ENCODE results near the gene RAPGEF6.

RAPGEF6 gene

DNA sequence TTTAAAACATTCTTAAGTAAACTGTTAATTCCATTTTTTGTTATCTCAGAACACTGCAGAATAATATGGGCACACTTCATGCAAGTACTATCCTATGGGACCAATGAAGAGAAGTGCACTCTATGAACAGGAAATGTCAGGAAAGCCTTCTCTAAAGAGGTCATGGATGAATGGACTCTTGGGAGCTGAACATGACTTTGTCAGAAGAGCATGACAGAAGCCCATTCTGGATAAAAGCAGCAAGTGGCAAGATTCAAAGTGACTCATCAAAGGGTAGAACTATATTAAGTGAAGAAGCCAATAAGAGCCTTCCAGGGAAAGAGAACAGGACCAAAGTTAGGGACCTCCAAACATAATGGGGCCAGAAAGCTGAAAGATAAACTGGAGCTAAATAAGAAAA lies 94.0 kb downstream of the RAPGEF6 start:
- no peak for DNase-seq

DNA sequence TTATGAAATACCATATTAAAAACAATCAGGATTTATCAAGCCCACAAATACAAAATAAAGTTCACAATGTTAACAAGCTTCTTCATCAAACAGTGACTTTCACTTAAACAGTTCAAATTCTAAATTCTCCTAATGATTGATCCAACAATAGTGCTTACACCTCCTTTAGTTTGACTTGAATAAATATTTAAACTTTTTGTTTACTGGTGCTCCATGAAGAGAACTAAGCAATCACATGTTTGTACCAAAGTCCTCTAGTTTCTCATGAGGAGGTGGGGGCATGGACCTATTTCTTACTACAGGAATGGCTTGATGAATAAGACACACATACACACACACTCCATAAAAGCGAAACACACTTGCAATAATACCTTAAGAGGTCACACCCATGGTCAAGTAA lies 95.8 kb downstream of the RAPGEF6 start:
- DNase-seq, result no peak

GRCh38 chr5:131538177-131538593 lies 96.8 kb downstream of the RAPGEF6 start:
- peak; percentile 81 for DNase-seq

DNA sequence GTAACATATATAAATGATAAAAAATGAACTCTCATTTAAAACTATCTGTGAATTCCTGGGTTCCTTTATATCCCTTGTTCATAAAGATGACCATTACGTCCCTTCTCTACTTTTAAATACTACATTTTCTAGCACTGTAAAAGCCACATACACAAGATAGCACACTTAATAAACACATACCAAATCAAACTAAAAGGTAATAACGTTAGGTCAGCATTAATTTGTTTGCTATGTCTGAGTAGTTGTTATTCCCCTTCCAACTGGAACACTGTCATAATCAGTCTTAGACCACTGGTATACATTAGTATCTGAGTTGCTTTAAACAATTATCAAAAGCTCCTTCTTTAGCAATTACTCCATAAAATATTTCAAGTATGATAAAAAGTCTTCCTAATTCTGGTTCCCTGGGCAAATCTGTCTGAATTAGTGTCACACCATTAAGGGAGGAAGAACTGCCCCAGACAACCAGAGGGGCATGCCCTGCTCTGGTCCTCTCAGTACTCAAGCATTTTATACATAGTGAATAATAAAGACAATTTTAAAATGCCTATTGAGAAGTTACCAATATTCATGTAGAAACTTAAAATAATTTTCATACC lies 98.1 kb downstream of the RAPGEF6 start:
- no peak for DNase-seq

DNA sequence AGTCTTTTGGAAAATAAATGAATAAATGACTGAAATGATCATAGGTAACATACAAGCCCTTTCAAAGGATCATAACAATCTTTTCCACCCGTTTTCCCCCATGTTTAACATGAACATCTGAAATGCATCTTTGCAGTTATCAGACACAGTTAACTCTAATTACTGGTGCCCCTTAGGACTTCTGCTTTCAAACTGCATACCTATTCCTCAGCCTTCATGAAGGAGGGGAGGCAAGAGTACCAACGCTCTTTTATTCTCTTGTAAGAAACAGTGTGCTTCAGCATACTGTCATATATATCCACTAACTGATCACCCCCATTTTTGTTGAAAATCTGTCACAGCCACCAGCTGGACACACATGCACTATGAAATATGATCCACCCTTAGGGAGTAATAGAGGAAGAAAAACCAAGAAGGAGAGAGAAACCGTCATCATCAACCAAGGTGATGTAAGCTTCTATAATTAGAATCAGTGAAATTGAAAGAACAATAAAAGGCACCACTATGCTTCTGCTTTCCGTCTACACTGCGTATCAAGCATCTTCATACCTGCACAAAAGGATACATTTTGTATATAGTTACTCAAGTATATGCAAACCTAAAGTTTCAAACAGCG lies 98.7 kb downstream of the RAPGEF6 start:
- peak; percentile 82 for DNase-seq

DNA sequence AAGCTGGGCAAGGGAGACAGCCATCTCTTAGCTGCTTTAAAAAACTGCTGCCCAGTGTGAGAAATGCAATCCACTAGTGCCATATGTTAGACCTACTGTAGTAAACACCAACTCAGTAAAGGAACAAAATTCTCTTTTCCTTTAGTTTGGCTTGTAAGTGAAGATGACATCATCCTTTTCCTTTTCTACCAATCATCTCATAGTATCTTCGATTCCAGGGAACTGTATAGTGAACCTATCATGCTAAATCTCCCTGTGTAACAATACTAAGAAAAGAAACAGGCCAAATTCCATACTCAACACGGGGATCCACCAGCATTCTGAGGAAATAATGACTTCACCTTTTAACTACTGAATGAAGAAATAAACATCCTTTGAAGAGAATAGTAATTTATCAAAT lies 100.1 kb downstream of the RAPGEF6 start:
- DNase-seq, result no peak

GRCh38 chr5:131533836-131534235 lies 101.2 kb downstream of the RAPGEF6 start:
- no peak for DNase-seq

DNA sequence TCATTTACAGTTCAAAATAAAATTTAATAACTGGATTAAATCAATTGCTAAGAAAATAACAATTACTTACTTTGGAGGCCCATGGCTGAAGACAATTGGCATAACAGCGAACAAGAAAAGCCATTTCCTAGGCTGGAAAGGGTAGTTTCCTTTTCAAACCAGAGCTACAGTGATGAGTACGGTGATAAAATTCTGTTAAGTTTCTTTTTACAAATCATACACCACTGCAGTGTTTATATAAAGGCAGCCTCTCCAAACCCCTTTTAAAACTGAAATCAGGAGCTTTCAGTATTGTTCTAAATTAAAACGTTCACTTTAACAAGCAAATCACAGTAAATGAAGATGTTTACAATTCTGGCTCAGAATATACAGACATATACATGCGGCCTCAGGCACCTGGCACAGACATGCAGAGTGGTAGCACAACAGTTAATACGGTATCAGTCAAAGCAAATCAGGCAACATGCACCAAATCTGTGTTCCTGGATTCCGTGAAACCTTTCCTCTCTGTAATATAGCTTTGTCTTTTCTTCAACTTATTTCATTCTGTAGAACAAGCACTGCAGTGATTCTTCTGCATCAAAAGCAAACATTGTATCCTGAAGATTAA lies 102.9 kb downstream of the RAPGEF6 start:
- DNase-seq, result no peak

DNA sequence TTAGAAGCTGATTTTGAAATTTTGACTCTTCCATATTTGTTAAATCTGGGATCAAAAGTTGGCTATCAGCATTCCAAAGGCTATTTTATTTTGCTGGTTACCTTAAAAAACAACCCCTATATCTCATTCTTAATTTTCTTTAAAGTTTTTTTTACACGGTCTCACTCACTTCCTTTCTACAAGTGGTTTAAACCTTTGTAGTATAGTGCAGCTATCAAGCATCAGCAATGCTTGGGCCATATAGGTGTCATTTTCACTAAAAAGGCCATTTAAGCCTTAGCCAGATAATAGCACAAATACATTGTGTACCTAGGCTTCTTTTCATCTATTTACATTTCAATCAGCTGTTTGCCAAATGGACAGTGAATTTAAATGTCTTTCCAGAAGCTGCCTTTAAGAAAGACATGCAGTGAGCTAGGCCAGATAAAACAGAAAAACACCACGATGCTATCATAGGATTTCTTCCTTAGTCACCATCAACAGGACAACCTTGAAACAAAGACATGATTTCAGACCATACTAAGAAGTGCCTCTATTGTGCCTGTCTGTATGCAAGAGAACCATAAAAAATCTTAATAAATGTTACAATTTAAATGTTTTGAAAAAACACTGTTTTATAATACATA lies 104.2 kb downstream of the RAPGEF6 start:
- DNase-seq, result no peak

- DNase-seq, result no peak
Observed at GRCh38 chr5:131528682-131529081, 106.3 kb downstream of the RAPGEF6 start.

GRCh38 chr5:131525805-131526204 lies 109.2 kb downstream of the RAPGEF6 start:
- peak; percentile 58 for DNase-seq

- no peak for DNase-seq
Observed at GRCh38 chr5:131524431-131524830, 110.6 kb downstream of the RAPGEF6 start.

GRCh38 chr5:131523500-131524185 lies 111.4 kb downstream of the RAPGEF6 start:
- DNase-seq, result no peak

DNA sequence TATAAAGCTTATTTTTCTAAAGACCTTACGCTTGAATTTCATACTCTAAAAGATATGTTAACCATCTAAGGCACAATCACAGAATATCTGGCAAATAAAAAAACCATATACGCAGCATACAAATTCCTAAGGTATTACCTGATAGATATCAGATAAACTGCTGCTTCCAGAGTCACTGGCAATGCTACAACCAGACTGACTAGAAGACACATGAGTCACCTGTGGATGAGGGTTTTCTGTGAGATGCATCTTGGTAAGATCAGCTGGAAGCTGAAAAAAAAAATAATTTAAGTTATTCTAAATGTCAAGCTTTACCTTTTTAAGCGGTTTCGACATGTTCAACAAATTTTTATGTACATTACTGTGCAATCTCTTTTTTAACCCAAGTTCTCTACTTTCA lies 113.8 kb downstream of the RAPGEF6 start:
- DNase-seq, result no peak

GRCh38 chr5:131515348-131515747 lies 119.7 kb downstream of the RAPGEF6 start:
- DNase-seq, result no peak

GRCh38 chr5:131514316-131515283 lies 120.4 kb downstream of the RAPGEF6 start:
- DNase-seq, result no peak

GRCh38 chr5:131513780-131514179 lies 121.2 kb downstream of the RAPGEF6 start:
- no peak for DNase-seq

GRCh38 chr5:131511934-131512333 lies 123.1 kb downstream of the RAPGEF6 start:
- no peak for DNase-seq

DNA sequence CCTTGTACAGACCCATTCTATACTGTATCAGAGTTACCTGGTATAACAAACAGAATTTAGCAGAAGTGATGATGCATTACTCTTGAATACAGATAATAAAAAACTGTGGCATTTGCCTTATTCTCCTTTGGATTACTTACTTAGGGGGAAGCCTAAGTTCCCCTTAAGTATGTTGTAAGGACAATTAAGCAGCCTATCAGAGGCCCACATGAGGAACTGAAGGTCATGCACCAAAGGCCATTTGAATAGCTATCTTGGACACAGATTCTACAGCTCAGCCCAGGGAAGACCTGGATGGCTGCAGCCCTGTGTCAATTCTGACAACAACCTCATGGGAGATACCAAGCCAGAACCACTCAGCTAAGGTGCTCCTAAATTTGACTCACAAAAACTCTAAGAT lies 125.2 kb downstream of the RAPGEF6 start:
- peak; percentile 37 for DNase-seq

- DNase-seq, result no peak
Observed at GRCh38 chr5:131505237-131505908, 129.7 kb downstream of the RAPGEF6 start.

- DNase-seq, result peak; percentile 59
Observed at GRCh38 chr5:131496400-131496713, 138.7 kb downstream of the RAPGEF6 start.

Measured in suppressor macrophage treated with lipopolysaccharide for 4 hours (primary cell).